Fibroblast of skin of left biceps (primary cell): ENCODE data around the gene TP53I13.
"Not testable (repeated sequence)": the region's sequence is repeated elsewhere in the genome, so short reads cannot be mapped to it uniquely, and the experiment has no call there.

ENCODE experiments used
- DNase-seq, 2 experiments: peaks; one replicate each; pipeline ENCODE4 v3.0.0-alpha.2; 2013; ENCODE audit warnings: low read depth in 2 of 2

The TP53I13 gene, protein sequence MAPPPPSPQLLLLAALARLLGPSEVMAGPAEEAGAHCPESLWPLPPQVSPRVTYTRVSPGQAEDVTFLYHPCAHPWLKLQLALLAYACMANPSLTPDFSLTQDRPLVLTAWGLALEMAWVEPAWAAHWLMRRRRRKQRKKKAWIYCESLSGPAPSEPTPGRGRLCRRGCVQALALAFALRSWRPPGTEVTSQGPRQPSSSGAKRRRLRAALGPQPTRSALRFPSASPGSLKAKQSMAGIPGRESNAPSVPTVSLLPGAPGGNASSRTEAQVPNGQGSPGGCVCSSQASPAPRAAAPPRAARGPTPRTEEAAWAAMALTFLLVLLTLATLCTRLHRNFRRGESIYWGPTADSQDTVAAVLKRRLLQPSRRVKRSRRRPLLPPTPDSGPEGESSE

DNA sequence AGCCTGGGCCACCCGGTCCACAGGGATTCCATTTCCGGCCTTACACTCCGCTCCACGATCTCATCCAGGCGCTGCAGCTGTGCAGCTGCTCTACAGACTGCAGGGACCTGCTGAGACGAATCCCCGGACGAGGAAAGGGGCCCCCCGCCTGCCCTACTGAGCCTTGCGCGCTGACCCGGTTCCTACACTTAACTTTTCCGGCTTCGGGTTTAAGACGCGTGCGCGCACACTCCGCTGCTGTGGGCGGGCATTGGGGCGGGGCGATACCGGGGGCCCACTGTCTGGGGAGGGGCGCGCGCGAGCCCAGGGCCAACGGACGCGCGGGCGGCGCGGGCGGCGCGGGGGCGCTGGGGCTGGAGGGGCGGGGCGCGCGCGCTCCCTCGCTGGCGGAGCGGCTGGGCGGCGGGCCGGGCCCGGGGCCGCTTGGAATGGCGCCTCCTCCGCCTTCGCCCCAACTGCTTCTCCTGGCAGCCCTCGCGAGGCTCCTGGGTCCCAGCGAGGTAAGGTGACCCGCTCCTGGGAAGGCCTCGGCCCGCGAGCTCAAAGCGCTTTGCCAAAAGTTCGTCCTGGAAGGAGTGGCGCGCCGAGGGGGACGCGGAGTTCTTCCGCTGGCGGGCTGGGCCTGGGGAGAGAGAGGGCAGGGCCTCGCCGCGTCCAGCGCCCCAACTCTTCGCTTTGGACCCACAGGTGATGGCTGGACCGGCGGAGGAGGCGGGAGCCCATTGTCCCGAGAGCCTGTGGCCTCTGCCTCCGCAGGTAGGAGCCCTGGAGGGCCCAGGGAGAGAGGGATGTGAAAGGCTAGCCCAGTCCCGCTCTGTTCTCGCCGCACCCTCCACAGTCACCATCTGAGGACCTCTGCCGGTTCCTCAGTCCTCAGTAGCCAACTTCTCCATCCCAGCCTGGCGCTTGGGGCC lies at the start of gene TP53I13:
Gene TP53I13, plus strand, starts transcription at position 371 of the 914 bp plus-strand sequence. Its CDS starts 58 bp downstream, at position 429.
- DNase-seq = peak; percentile 52 to 62

GRCh38 chr17:29524692-29525091 lies 43.8 kb upstream of the TP53I13 start:
- DNase-seq = no peak

DNA sequence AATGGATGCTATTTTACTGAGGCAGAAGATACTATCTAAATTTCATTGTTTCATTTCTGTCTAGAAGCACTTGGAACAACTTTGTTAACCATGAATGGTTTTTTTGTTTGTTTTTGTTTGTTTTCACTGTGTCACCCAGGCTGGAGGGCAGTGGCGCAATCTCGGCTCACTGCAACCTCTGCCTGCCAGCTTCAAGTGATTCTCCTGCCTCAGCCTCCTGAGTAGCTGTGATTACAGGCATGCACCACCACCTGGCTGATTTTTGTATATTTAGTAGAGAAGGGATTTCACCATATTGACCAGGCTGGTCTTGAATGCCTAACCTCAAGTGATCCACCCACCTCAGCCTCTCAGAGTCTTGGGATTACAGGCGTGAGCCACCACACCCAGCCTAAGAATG lies 42.2 kb upstream of the TP53I13 start:
- no peak for DNase-seq

GRCh38 chr17:29533976-29534375 lies 34.5 kb upstream of the TP53I13 start:
- no peak for DNase-seq

GRCh38 chr17:29544066-29544465 lies 24.4 kb upstream of the TP53I13 start:
- no peak for DNase-seq

- DNase-seq = no peak
Observed at GRCh38 chr17:29546085-29546484, 22.4 kb upstream of the TP53I13 start.

DNA sequence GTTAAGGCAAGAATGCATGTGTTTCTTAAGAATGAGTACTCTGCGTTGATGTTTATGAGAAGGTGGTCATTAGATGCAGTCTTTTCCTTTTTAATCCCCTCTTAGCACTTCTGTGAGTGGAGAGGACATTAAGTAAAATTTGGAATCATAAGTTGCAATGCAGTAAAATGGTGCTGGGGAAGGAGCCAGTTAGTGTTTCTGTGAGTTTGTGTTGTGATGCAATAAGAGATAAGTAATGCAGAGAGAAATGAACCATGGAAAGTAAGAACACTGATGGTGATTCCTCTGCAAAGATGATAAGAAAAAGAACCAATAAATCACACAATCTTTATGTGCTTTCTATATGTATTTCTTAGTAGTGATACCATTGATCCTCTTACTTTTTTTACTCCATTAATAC lies 21.7 kb upstream of the TP53I13 start:
- DNase-seq = no peak

- no peak for DNase-seq
Observed at GRCh38 chr17:29549177-29549923, 19.2 kb upstream of the TP53I13 start.

- DNase-seq = no peak
Observed at GRCh38 chr17:29555840-29556239, 12.7 kb upstream of the TP53I13 start.

DNA sequence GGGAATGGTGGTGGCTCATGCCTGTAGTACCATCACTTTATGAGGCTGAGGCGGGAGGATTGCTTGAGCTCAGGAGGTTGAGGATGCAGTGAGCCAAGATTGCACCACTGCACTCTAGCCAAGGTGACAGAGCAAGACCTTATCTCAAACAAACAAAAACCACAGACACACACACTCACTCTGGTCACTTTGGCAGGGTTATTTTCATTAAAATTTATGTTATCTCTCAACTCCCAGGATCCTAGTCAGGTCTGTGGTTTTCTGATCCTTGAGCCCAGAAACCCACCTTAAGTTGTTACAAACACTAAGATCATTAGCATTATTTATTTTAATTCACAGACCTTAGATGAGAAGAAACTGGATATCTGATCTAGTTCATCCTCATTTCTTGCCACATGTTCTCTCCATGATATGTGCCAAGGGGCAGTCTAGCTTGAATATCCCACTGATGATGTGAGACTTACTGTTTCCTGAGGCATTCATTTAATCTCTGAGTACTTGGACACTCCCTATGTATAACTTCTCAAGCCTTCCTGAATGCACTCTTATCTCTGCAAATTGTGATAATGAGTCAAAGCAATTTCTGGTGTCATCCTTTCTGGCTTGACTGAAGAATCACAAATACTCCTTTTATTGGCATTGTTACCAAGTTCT lies 11.3 kb upstream of the TP53I13 start:
- DNase-seq = no peak

DNA sequence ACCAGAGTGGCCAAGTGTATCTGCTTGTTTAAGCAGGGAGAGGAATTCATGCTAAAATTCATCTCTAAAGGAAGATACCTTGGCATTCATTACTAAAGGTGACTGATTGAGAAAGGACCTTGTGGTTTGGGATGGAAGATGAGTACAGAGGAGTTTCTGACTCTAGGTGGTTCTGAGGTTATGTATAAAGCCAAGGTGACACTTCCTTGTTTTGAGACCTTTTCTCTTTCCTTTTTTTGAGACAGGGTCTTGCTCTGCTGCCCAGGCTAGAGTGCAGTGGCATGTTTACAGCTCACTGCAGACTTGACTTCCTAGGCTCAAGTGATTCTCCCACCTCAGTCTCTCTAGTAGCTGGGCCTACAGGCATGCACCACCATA lies 10.8 kb upstream of the TP53I13 start:
- no peak for DNase-seq

DNA sequence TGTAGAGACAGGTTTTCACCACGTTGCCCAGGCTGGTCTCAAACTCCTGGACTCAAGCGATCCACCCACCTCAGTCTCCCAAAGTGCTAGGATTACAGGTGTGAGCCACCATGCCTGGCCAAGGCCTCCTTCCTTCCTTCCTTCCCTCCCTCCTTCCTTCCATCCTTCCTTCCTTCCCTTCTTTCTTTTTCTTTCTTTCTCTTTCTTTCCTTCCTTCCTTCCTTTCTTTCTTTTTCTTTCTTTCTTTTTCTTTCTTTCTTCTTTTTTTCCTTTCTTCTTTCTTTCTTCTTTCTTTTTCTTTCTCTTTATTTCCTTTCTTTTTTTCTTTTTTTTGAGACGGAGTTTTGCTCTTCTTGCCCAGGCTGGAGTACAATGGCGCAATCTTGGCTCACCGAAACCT lies 10.4 kb upstream of the TP53I13 start:
- DNase-seq = not testable (repeated sequence)

GRCh38 chr17:29559640-29560039 lies 8.9 kb upstream of the TP53I13 start:
- no peak for DNase-seq

- no peak for DNase-seq
Observed at GRCh38 chr17:29560316-29560715, 8.2 kb upstream of the TP53I13 start.

GRCh38 chr17:29561554-29562517 lies 6.7 kb upstream of the TP53I13 start:
- no peak for DNase-seq

- DNase-seq = no peak
Observed at GRCh38 chr17:29562615-29563014, 5.9 kb upstream of the TP53I13 start.

GRCh38 chr17:29563816-29564215 lies 4.7 kb upstream of the TP53I13 start:
- DNase-seq = no peak

- DNase-seq = no peak
Observed at GRCh38 chr17:29565643-29566472, 2.6 kb upstream of the TP53I13 start.
